HepG2 (cell line): Measurements from ENCODE around the gene ANO6. TPM values are rescaled to one million over a fixed set of nuclear protein-coding genes. Genes with fewer than 3 reads are reported as not detected.

Source experiments
- ATAC-seq: fragments of 200-7000 bp; cut with Tn5 transposase; 3 replicates; pipeline ENCODE4 v1.9.1; 2020; ENCODE audit warnings: mild to moderate bottlenecking, moderate library complexity
- BruUV-seq: library from RNA; stranded (reverse); fragments of 400-500 nt; replicated peaks from 2 replicates; lab custom pipeline; 2021; lab: Mats Ljungman, UMichigan
- CTCF ChIA-PET: fragments of 300-600 bp; formaldehyde crosslinking; extraction: SDS; loops from one replicate; lab custom pipeline; 2021; ENCODE audit warnings: low total read pairs, inconsistent platforms, low intra/inter-chr PET ratio; lab: Yijun Ruan, JAX
- POLR2A ChIA-PET: fragments of 350-600 bp; sonication (Branson Sonifier 250); formaldehyde crosslinking; loops from one replicate; lab custom pipeline; 2020; ENCODE audit warnings: antibody characterized with exemption, inconsistent platforms; lab: Yijun Ruan, JAX
- DNase-seq: peaks from one replicate; pipeline ENCODE4 v3.0.0-alpha.2; 2015; ENCODE audit warnings: low spot score
- FAIRE-seq: peaks from 3 replicates; lab custom pipeline; 2011; peaks lifted over from hg19 to GRCh38; lab: Jason Lieb, UNC
- H2AFZ ChIP-seq: one replicate; pipeline ENCODE4 v1.6.1; 2011; ENCODE audit warnings: low read length, inconsistent platforms
- H3K27ac ChIP-seq: fragments of 300-600 bp; 3 replicates; pipeline ENCODE4 v1.8.0; 2011; ENCODE audit warnings: mixed run types, mild to moderate bottlenecking, mixed read lengths, low read length, inconsistent platforms; ENCODE audit not compliant: insufficient read depth; ENCODE audit errors: extremely low read length
- H3K27me3 ChIP-seq, 2 experiments: fragments of 200-600 bp in 1 of 2; 2 replicates in 1 of 2; 3 replicates in 1 of 2; pipeline versions ENCODE4 v1.6.0 to v1.8.0; 2011; ENCODE audit warnings: low read length in 2 of 2, mild to moderate bottlenecking in 2 of 2, moderate library complexity in 2 of 2, inconsistent platforms in 1 of 2; ENCODE audit not compliant: insufficient read depth in 2 of 2, control insufficient read depth in 1 of 2
- H3K36me3 ChIP-seq, 2 experiments: fragments of 200-600 bp in 1 of 2; replicated peaks in 1 of 2; 2 replicates in 1 of 2; 3 replicates in 1 of 2; pipeline versions ENCODE4 v1.5.1 to v1.8.0; 2011; ENCODE audit warnings: low read length in 2 of 2, inconsistent platforms in 1 of 2; ENCODE audit not compliant: insufficient read depth in 2 of 2, control insufficient read depth in 1 of 2
- H3K4me1 ChIP-seq: 2 replicates; pipeline ENCODE4 v1.5.1; 2012; ENCODE audit warnings: low read length, inconsistent platforms; ENCODE audit not compliant: insufficient read depth
- H3K4me2 ChIP-seq: 2 replicates; pipeline ENCODE4 v1.6.0; 2011; ENCODE audit warnings: low read depth, low read length, inconsistent platforms
- H3K4me3 ChIP-seq, 3 experiments: fragments of 200-600 bp in 1 of 3; sonication (generic), shearing (Covaris generic) in 1 of 3; replicated peaks in 1 of 3; 2 replicates each; pipeline ENCODE4 v1.5.1; 2011 to 2016; ENCODE audit warnings: low read length in 3 of 3, inconsistent platforms in 2 of 3, low read depth in 2 of 3, mild to moderate bottlenecking in 2 of 3, control low read depth in 1 of 3, mixed read lengths in 1 of 3; ENCODE audit not compliant: insufficient read depth in 1 of 3
- H3K79me2 ChIP-seq: one replicate; pipeline ENCODE4 v1.6.1; 2011; ENCODE audit warnings: low read length, inconsistent platforms; ENCODE audit not compliant: insufficient read depth
- H3K9ac ChIP-seq: 2 replicates; pipeline ENCODE4 v1.6.0; 2011; ENCODE audit warnings: mild to moderate bottlenecking, low read depth, low read length, inconsistent platforms; ENCODE audit not compliant: insufficient read depth
- H3K9me3 ChIP-seq: 2 replicates; pipeline ENCODE4 v1.5.1; 2012; ENCODE audit warnings: mild to moderate bottlenecking, low read length
- H4K20me1 ChIP-seq: 2 replicates; pipeline ENCODE4 v1.6.0; 2011; ENCODE audit warnings: inconsistent platforms, mild to moderate bottlenecking, low read length, moderate library complexity; ENCODE audit not compliant: insufficient read depth
- GABPB1 ChIP-seq: IDR thresholded peaks from 2 replicates; pipeline ENCODE4 v1.6.1; 2016; ENCODE audit warnings: mild to moderate bottlenecking, missing genetic modification reagents, moderate library complexity, missing compliant biosample characterization
- KAT7 ChIP-seq: IDR thresholded peaks from 2 replicates; pipeline ENCODE4 v1.6.1; 2018; ENCODE audit warnings: borderline replicate concordance, missing compliant biosample characterization
- RARA ChIP-seq: IDR thresholded peaks from 2 replicates; pipeline ENCODE4 v1.6.1; 2016; ENCODE audit warnings: missing genetic modification reagents, missing compliant biosample characterization
- ZNF557 ChIP-seq: sonication (generic); formaldehyde crosslinking; IDR thresholded peaks from 2 replicates; pipeline ENCODE4 v1.4.0; 2020; ENCODE audit warnings: missing genetic modification reagents
- WGBS: methylation state at CpG from one replicate; pipeline ENCODE4 v1.1.6; 2017; ENCODE audit warnings: low lambda C conversion rate; 5-methylcytosine and 5-hydroxymethylcytosine counted together
- in situ Hi-C: cut with HindIII; loops from 2 replicates; pipeline ENCODE4 v1.10.0; 2017; ENCODE audit warnings: low pct_unique_long_range_greater_than_20kb; ENCODE audit not compliant: extremely low pct_ligation_motif_present
- intact Hi-C: fragments of 100-400 bp; cut with micrococcal nuclease; formaldehyde crosslinking; loops from one replicate; pipeline ENCODE4 v1.10.0; 2022; ENCODE audit not compliant: unreplicated experiment
- polyA plus RNA-seq, 8 experiments: library from polyadenylated mRNA; depleted of rRNA in 3 of 8; stranded (reverse) in 7 of 8; unstranded in 1 of 8; fragments of >200 nt; fragmentation: Illumina TruSeq in 4 of 8; extraction: Trizol in 4 of 8; gene quantifications; 2 replicates each; pipeline versions ENCODE4 v1.2.1 to v1.2.3, GENCODE V29; 2011 to 2016; ENCODE audit warnings: low read depth in 4 of 8, missing spikeins in 1 of 8, mixed read lengths in 1 of 8; ENCODE audit not compliant: insufficient read depth in 1 of 8
- total RNA-seq, 5 experiments: library from RNA; depleted of rRNA; stranded (reverse); fragments of >200 nt; fragmentation: Illumina TruSeq; extraction: Trizol; gene quantifications; 2 replicates each; pipeline ENCODE4 v1.2.3, GENCODE V29; 2016; ENCODE audit warnings: low read depth in 1 of 5
- TF ChIP-seq, protein P1 (sequence below): sonication (generic); formaldehyde crosslinking; IDR thresholded peaks from 2 replicates; pipeline ENCODE4 v1.5.1; 2020; ENCODE audit warnings: mild to moderate bottlenecking, missing genetic modification reagents, moderate library complexity

Gene ANO6
- total and polyA plus RNA-seq, 2 of the 13 experiments (the other 11 are each of a cell fraction or from before 2014, with no cell fraction given): 37.8 to 57.1 TPM

- H3K4me1 ChIP-seq: no peaks in the 10 kb centered on the region
- DNase-seq (no peak), ATAC-seq (peak; percentile 97), FAIRE-seq (no peak)
- peak overlapping the region; percentile 24 to 56 (median 31); a peak in 3 of 6 replicates for H3K4me3 ChIP-seq
- TF ChIP-seq, protein P1, sequence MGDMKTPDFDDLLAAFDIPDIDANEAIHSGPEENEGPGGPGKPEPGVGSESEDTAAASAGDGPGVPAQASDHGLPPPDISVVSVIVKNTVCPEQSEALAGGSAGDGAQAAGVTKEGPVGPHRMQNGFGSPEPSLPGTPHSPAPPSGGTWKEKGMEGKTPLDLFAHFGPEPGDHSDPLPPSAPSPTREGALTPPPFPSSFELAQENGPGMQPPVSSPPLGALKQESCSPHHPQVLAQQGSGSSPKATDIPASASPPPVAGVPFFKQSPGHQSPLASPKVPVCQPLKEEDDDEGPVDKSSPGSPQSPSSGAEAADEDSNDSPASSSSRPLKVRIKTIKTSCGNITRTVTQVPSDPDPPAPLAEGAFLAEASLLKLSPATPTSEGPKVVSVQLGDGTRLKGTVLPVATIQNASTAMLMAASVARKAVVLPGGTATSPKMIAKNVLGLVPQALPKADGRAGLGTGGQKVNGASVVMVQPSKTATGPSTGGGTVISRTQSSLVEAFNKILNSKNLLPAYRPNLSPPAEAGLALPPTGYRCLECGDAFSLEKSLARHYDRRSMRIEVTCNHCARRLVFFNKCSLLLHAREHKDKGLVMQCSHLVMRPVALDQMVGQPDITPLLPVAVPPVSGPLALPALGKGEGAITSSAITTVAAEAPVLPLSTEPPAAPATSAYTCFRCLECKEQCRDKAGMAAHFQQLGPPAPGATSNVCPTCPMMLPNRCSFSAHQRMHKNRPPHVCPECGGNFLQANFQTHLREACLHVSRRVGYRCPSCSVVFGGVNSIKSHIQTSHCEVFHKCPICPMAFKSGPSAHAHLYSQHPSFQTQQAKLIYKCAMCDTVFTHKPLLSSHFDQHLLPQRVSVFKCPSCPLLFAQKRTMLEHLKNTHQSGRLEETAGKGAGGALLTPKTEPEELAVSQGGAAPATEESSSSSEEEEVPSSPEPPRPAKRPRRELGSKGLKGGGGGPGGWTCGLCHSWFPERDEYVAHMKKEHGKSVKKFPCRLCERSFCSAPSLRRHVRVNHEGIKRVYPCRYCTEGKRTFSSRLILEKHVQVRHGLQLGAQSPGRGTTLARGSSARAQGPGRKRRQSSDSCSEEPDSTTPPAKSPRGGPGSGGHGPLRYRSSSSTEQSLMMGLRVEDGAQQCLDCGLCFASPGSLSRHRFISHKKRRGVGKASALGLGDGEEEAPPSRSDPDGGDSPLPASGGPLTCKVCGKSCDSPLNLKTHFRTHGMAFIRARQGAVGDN (CRISPR knock-in tag): peak; percentile 21; the same call in 1 of the 2 replicates
- TF ChIP-seq ZNF557 (CRISPR knock-in tag): no peak
- no peak for TF ChIP-seq RARA
- no peak for TF ChIP-seq GABPB1 (CRISPR knock-in tag)
- TF ChIP-seq KAT7 (CRISPR knock-in tag): no peak
- no peak overlapping the region for H3K27ac ChIP-seq
- CTCF ChIA-PET: no interaction called here
- WGBS: 13% methylated on average over 4 of the region's 18 CpGs
- H3K27me3 ChIP-seq: no peaks in the 10 kb centered on the region; a peak in 1 of 5 replicates
- H3K9ac ChIP-seq: no peak overlapping the region; the same call in 1 of the 2 replicates
- H3K9me3 ChIP-seq: no peaks in the 10 kb centered on the region
- H4K20me1 ChIP-seq: no peaks in the 10 kb centered on the region
- no peak overlapping the region for H2AFZ ChIP-seq
- BruUV-seq: no TSS peak
- no peaks in the 10 kb centered on the region for H3K36me3 ChIP-seq
- no peaks in the 10 kb centered on the region for H3K79me2 ChIP-seq
- in situ Hi-C loops: no loop called here
- intact Hi-C loops: no loop called here
- POLR2A ChIA-PET: no interaction called here
- peak overlapping the region; percentile 63 for H3K4me2 ChIP-seq
These were observed 253.1 kb downstream of the ANO6 start for GRCh38 chr12:45468751-45469615.
